Stimulated activated CD4-positive, alpha-beta T cell treated with anti-CD3 and anti-CD28 coated beads, Interleukin-4, amount 100 ng/mL, for 1 hour (primary cell): ENCODE results near the gene BCAS3.
"Not testable (repeated sequence)": the region's sequence is repeated elsewhere in the genome, so short reads cannot be mapped to it uniquely, and the experiment has no call there.

Experiments
- DNase-seq: peaks from one replicate; pipeline ENCODE4 v3.0.0-alpha.2; 2020

The BCAS3 gene

DNA sequence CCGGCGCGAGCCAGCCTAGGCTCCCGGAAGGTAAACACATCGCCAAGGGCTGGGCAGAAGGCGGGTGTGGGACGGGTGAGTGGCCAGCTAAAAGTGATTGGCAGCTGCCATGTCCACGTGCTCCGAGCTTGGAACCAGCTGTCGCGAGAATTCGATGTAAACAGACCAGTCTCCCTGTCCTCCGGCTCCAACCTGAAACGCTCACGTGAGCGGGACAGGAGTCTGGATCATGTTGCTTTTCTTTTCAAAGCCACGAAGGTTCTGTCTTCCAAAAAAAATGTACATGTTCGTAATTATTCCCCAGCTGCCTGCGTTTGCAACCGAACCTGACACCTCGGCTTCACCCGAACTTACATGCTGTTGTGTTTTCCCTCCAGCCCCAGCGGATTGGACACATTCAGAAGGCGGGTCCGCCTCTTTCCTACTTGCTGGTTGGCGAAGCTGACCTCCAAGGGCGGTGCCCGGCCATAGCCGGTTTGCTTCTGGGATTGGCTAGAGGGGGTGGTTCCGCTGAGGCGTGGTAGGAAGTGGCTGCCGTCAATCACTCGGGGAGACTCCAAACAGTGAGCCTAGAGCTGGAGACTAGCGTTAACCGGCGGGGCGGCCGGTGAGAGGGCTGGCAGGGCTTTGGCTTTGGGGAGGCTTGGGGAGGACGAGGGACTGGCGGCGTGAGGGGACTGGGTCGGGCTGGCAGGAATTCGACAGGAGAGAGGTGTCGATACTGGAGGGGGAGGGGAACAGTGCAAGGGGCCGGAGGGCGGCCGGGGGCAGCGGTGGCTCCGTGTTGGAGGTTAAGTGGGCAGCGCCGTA lies at the start of gene BCAS3:
TSS of gene BCAS3 (plus strand) at position 544 of the 810 bp plus-strand sequence.
- peak; percentile 94 for DNase-seq

DNA sequence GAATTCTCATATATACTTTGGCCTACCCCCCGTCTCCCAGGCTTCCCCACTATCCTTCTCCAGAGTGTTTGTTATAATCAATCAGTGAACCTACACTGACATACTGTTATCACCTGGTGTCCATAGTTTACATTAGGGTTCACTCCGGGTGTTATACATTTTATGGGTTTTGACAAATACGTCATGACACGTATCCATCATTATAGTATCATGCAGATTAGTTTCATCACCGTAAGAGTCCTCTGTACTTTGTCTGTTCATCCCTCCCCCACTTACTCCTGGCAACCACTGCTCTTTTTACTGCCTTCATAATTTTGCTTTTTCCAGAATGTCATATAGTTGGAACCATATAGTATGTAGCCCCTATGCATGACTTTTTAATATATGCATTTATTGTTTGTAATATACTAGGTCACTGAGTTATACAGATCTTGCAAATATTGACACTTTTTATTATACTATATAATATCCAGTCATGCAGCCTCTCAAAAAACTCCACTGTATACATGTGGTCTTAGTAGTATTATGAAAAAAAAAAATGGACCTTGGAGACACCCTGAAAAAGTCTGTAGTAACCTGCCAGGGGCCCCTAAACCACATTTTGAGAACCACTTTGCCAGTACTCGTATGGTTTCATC lies 49.3 kb upstream of the BCAS3 start:
- DNase-seq, result no peak

DNA sequence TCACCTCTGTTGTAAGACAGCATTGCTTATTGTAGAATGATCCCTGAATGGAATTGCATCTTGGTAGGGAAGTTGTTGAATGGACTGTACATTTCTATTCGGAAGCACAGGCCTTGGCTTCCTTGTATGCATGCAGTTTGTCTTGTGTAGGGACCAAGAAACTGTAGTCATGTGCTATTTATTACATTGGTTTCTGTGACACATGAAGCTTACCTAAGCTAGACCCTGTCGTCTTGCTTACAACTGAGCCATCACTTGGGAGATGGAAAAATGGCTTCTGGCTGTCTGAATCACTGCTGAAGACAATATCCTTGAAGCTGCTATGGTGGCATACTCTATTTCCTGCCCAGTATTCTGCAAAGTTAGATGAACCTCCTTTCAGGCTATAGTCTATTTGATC lies 48.5 kb upstream of the BCAS3 start:
- no peak for DNase-seq

DNA sequence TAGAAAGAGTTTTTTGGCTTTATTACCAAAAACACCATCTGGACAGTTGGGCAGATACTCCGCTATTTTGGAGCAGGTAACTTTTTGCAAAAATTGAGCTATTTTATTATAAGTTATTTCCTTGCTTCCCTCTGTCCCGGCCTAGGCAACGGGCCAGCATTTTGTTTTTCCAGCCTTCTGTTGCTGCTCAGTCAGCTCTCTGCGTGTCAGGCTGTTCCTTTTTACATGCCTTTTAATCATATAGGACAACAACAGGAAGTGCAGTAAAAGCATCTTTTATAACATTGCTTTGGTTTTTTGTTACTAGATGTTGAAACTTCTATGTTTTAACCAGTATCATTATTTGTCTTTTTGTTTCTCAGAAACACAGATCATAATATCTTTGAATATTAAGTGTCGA lies 47.3 kb upstream of the BCAS3 start:
- no peak for DNase-seq

DNA sequence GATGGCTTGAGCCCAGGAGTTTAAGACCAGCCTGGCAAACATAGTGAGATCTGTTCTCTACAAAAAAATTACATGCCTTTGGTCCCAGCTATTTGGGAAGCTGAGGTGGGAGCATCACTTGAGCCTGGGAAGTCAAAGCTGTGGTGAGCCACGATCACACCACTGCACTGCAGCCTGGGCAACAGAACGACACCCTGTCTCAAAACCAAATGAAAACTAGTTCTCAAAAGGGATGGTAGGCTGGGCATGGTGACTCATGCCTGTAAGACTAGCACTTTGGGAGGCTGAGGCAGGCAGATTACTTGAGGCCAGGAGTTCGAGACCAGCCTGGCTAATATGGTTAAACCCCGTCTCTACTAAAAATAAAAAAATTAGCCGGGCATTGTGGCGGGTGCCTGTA lies 46.5 kb upstream of the BCAS3 start:
- no peak for DNase-seq

DNA sequence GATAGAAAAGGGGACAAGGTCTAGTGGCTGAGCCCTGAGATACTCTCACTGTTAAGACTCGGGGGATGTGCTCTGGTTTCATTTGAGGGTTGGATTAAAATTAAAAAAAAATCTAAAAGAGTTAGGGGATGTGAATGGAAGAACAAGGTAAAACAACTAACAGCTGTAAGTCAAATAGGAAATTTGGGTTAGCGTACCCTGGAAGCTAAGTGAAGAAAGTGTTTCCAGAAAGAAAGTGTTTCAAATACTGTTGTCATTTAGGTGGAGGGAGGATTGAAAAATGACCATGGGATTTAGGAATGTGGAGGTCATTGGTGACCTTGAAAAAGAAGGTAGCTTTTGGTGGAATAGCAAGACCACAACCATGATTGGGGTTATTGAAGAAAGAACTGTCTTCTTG lies 40.0 kb upstream of the BCAS3 start:
- DNase-seq, result no peak

DNA sequence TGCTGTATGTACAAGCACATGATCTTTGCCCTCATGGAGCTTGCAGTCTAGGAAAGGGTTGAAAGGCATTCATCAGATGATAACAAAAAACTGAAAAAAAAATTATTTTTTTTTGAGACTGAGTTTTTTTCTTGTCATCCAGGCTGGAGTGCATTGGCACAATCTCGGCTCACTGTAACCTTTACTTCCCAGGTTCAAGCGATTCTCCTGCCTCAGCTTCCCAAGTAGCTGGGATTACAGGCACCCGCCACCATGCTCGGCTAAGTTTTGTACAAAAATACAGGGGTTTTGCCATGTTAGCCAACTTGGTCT lies 38.7 kb upstream of the BCAS3 start:
- DNase-seq, result no peak

DNA sequence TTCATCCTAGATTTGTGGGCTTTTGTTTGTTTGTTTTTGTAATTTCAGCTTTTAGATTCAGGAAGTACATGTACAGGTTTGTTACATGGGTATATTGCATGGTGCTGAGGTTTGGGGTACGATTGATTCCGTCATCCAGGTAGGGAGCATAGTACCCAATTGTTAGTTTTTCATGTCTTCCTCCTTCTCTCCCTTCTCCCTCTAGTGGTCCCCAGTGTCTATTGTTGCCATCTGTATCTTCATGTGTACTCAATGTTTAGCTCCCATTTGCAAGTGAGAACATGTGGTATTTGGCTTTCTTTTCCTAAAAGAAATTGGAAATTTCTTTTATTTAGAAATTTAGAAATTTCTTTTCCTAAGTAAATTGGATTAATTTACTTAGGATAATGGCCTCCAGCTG lies 37.1 kb upstream of the BCAS3 start:
- no peak for DNase-seq

DNA sequence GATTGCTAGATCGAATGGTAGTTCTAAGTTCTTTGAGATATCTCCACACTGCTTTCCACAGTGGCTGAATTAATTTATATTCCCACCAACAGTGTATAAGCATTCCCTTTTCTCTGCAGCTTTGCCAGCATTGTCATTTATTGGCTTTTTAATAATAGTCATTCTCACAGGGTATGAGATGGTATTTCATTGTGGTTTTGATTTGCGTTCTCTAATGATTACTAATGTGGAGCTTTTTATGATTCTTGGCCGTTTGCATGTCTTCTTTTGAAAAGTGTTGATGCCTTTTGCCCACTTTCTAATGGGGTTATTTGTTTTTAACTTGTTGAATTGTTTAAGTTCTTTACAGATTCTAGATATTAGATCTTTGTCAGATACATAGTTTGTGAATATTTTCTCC lies 36.5 kb upstream of the BCAS3 start:
- DNase-seq, result no peak

DNA sequence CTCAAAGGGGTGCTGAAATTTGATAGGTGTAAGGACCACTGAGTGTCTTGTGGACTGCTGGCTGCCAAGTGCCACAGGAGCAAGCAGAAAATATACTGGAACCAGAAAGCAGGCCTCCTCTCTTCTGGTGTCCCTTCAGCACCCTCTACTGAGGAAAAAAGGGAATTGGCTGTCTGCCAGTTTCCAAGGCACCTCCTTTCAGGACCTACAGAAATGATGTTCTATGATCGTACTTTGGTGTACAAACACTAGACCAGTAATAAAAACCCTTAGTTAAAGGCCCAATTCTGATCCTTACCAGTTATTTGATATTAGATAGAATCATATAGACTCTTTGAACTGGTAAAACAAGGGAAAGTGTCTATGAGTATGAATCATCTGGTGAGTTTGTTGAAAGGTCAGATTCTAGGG lies 35.8 kb upstream of the BCAS3 start:
- peak; percentile 8 for DNase-seq

DNA sequence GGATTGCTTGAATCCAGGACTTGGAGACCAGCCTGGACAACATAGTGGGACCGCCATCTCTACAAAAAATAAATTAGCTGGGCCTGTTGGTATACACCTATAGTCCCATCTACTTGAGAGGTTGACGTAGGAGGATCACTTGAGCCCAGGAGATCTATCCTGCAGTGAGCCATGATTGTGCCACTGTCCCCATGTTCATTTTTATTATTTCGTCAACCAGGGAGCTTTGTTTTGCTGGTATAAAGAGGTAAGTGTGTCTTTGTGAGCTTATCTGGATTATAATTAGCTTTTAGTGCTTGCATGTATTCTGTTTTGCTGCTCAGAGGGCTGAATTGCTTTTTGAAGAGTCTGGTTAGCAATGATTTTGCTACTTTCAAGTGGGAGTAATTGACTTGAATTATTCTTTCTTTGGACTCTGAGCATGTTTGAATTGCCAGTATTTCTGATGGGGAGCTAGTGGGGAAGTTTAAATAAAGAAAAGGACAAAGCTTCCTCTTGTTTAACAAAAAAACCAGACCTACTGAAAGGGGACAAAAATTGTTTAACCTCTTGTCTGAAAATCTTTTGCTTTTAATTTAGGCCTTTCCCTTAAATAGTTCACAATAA lies 31.6 kb upstream of the BCAS3 start:
- no peak for DNase-seq

DNA sequence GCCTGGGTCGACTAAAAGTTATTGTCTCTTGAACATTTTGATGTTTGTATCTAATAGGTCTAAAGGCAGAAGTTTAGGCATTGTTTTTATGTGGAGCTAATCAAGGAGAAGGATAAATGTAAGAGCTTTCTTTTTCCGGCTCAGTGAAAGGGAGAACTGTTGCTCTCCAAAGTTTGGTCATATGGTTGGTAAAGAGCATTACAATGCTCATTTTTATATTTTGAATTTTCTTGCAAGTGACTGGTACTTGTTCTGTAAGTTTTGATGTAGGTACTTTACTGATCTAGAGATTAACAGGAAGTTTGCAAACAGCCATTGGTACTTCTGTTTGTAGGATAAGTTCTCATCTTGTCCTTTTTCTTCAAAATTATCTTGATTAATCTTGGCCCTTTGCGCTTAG lies 30.9 kb upstream of the BCAS3 start:
- no peak for DNase-seq

DNA sequence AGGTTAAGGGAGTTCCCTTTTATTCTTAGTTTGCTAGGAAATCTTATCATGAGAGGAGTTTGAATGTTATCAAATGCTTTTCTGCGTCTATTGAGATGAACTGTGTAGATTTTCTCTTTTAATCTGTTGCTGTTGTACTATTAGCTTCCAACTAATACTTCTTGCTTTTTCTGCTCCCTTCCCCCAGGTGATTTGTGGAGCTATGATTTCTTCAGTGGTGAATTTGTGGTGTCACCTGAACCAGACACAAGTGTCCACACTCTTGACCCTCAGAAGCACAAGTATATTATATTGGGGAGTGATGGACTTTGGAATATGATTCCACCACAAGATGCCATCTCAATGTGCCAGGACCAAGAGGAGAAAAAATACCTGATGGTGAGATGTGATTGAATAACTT lies 29.9 kb upstream of the BCAS3 start:
- no peak for DNase-seq

DNA sequence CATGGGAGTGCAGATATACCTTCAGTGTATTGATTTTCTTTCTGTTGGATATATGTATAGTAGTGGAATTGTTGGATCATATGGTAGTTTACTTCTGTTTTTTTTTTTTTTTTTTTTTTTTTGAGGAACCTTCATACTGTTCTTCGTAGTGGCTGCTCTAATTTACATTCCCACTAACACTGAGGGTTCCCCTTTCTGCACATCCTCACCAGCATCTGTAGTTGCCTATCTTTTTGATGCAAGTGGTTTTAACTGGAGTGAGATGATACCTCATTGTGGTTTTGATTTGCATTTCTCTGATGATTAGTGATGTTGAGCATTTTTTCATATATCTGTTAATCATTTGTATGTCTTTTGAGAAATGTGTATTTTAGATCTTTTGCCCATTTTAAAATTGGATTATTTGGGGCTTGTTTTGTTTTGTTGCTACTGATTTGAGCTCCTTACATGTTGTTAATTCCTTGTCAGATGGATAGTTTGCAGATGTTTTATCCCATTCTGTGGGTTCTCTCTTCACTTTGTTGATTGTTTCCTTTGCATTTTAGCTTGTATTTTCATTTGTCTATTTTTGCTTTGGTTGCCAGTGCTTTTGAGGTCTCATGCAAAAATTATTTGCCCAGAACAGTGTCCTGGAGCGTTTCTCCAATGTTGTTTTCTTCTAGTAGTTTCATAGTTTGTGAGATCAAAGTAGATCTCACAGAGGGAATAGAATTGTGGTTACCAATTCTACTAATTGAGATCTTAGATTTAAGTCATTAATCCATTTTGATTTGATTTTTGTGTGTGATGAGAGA lies 25.0 kb upstream of the BCAS3 start:
- no peak for DNase-seq

DNA sequence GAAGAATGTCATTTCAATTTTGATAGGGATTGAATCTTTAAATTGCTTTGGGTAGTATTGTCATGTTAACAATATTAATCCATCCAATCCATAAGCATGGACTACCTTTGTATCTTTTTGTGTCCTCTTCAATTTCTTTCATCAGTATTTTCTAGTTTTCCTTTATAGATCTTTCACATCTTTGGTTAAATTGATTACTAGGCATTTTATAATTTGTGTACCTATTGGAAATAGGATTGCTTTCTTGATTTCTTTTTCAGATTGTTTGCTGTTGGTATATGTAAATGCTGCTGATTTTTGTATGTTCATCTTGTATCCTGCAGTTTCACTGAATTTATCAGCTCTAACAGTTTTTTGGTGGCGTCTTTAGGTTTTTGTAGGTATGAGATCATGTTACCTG lies 24.1 kb upstream of the BCAS3 start:
- DNase-seq, result no peak

DNA sequence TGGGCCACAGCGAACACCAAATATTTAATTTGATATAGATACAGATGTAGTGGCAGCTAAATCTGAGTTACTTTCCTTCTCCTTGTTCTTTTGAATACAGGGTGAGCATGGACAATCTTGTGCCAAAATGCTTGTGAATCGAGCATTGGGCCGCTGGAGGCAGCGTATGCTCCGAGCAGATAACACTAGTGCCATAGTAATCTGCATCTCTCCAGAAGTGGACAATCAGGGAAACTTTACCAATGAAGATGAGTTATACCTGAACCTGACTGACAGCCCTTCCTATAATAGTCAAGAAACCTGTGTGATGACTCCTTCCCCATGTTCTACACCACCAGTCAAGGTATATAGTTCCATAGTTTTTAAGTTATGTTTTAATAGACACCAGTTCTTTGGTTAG lies 21.2 kb upstream of the BCAS3 start:
- no peak for DNase-seq

DNA sequence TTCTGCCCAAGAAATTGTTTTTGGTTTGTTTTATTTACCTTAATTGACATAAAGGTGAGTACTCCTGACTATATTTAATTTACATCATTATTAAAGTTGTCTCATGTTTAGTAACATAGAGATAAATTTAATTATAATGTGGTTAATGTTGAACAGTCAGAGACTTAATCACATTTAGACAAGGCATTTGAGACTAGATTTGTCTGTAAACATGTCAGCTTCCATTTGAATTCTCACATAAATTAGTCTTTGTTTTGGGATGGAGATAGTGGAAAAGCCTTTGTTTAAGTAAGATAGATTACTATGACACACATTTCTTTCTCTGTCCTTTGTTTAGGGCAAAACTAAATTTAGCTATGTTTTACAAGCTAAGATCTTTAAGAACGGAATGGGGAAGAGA lies 18.5 kb upstream of the BCAS3 start:
- no peak for DNase-seq

DNA sequence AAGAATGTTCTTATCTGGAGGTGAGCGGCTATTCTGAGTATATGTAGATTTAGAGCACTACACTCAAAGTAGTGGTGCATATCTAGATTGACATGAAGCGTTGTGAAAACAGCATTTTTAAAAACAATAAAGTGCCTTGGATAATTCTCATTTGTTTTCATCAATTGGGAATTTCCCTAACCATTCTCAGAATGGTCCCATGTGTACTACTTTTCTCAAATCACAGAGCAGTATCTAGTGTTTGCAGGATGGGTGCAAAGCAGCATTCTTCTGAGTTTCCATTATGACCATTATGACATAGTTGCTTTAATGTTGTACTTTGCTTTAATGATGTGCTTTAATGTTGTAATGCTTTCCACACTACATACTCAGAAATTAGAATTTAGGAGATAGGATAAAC lies 16.2 kb upstream of the BCAS3 start:
- DNase-seq, result no peak

DNA sequence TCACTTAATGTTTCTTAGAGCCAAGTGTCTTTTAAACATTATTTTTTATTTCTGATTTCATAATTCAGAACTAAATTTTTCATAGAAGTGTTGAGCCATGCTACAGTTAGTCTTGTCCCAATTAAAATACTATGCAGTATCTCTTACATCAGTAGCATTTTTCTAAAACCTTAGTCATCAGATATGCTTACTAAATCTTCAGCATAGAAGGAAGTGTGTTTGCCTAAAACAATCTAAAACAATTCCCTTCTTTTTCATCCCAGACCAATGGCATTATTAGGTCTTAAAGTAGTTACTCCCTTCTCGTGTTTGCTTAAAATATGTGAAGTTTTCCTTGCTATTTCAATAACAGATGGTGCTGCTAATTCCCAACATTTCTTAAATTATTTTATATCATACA lies 13.6 kb upstream of the BCAS3 start:
- DNase-seq, result no peak

DNA sequence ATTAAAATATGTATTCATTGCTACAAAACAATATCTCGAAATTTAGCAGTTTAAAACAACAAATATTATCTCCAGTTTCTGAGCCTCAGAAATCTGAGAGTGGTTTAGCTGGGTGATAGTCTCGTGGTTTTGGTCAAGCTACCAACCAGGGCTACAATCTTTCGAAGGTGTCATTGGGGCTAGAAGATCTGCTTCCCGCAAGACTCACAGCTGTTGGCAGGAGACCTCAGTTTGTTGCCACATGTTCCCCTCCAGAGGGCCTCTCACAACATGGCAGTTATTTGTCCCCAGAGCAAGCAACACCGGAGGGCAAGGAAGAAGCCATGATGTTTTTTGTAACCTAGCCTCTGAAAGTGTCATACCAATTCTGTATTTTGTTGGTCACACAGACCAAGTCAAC lies 12.0 kb upstream of the BCAS3 start:
- DNase-seq, result no peak

DNA sequence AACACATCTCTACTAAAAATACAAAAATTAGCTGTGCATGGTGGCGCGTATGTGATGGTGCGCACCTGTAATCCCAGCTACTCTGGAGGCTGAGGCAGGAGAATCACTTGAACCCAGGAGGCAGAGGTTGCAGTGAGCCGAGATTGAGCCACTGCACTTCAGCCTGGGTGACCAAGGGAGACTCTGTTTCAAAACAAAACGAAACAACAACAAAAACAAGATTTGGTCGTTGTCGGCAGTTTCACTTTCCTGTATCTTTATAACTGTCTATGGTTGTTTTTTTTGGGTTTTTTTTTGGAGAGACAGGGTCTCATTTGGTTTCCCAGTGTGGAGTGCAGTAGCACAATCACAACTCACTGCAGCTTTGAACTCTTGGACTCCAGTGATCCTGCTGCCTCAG lies 8.9 kb upstream of the BCAS3 start:
- DNase-seq, result not testable (repeated sequence)

DNA sequence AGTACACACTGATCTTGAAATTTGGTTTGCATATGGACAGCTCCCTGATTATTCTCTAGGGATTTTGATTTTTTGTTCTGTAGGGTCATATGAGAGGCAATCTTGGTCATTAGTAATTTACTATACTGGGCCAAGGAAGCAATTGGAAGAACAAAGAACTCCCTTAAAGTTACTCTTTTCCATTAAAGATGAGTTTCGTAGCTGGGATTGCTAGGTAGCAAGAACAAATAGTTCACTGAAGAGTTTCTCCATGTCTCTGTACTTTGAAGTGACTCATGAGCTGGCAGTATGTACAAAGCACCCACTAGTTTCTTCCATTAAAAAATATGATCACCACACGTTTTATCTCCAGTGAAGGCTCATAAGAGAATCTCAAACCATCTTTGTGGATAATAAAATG lies 6.2 kb upstream of the BCAS3 start:
- DNase-seq, result no peak

DNA sequence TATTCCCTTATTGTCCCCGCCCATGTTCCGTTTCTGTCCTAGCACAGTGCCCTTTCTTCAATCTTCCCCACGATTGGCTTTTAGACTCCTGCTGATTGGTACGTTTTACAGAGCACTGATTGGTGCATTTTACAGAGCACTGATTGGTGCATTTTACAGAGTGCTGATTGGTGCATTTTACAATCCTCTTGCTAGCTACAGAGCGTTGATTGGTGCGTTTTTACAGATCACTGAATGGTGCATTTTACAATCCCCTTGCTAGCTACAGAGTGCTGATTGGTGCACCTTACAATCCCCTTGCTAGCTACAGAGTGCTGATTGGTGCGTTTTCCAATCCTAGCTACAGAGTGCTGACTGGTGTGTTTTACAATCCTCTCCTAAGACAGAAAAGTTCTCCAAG lies 3.0 kb upstream of the BCAS3 start:
- DNase-seq, result not testable (repeated sequence)

DNA sequence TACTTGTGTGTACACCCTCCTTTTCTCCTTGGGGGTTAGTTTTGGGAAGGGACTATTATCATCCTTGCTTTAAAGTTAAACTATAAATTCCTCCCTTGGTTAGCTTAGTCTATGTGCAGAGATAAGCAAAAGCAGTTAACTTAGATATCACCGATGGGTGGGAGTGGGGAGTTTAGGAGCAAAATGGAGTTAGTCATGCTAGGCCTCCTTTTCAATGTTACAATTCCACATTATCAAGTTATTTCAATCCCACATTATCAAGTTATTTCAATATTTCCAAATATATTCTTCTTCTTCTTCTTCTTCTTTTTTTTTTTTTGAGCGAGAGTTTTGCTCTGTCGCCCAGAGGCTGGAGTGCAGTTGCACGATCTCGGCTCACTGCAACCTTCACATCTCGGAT lies 1.7 kb upstream of the BCAS3 start:
- DNase-seq, result no peak
